H54 (cell line): ENCODE results near the gene SLC9A9.
"Not testable (repeated sequence)": the region's sequence is repeated elsewhere in the genome, so short reads cannot be mapped to it uniquely, and the experiment has no call there.

Source experiments
- DNase-seq: peaks from one replicate; pipeline ENCODE4 v3.0.0; 2011; ENCODE audit warnings: low spot score, mixed read lengths; ENCODE audit not compliant: insufficient read length
- FAIRE-seq: peaks from 3 replicates; lab custom pipeline; 2011; peaks lifted over from hg19 to GRCh38; lab: Jason Lieb, UNC
- POLR2A ChIP-seq: IDR thresholded peaks from 2 replicates; pipeline ENCODE4 v1.6.1; 2011; ENCODE audit warnings: low read depth, mild to moderate bottlenecking, low read length

Gene SLC9A9

DNA sequence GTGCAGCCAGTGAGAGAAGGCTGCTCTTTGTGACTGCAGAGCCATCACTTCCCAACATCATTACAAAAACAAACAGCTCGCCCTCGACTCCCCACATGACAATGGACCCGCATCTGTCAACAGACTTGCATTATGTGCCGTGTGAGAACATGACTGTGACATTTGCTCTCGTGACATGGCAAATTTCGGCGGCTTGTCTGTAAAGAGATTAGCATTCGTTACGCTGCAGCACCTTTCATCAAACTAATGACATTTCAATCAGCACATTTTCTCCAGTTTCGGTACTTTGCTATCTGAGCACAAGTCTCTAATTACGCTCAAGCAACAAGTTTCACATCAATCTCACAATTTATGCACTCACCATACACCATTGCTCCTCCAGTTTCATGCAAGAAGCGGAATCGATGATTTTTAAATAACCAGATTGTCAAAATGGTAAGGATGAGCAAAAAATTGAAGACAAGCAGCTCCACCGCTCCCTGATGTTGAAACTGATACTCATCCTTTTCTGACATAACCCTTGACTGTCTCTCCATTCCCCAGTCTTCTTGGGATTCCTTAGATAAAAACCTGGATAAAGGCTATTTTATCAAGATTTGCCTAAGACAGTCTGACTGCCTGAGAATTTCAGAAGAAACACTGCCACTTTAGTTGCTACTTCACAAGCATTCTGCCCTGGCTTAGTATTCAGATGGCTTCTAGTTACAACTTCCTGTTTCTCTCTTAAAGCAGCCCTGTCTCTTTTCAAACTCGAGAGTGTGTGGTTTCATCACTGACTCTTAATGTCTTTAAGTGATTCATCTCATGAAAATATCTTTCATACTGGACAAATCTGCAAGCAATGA, at the start of gene SLC9A9:
TSS of gene SLC9A9 (minus strand) at position 682 of the 845 bp plus-strand sequence. CDS start at position 536, 146 bp downstream.
- FAIRE-seq = peak; percentile 91
- TF ChIP-seq POLR2A = no peak
- DNase-seq = peak; percentile 16

DNA sequence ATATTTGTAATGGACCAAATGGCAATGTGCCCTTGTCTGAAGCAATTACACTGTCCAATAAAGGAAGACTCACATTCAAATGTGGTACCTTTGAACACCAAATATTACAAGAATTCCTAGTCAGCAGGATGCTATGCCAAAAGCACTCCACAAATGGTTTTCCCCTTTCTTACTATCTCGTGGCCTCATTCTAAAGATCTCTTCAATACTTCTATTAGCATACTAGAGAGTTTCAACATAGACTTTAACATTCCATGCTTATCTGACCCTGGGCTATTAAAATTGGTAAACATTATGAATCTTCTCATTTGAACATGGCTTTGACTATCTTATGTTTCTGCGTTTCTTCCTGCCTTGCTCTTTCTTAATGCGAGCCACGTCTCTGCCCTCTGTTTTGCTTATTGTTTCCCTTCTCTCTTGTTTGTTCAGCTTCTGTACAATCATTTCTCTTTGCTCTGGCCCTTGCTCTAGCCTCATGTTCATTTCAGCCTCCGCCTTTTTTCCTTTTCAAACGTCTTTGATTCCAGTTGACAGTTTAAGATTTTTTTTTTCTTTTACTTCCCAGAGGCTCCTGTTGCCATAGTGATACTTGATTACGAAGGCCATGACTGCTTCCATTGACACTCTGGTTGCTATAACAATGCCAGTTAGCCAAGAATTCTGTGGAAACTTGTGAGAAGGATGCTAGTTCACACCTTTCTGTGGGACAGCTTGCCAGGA, 49.5 kb upstream of the SLC9A9 start:
- FAIRE-seq (no peak), DNase-seq (no peak)
- TF ChIP-seq POLR2A = no peak

DNA sequence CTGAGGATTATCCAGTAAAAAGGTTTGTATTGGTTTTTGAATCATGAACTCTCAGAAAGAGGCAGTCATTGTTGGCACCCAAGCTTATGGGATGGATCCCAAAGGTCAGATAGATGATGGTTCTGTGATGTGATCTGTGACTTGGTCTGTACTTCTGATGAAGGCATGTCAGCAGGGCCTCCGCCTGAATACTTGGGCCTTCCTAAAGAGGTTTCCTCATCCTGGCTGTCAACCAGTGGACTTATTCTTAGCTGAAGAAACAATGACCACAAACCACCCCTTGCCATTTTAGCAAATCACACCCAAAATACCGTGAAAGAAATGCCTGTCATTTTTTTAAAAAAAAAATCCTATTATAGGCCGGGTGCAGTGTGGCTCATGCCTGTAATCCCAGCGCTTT, 48.2 kb upstream of the SLC9A9 start:
- DNase-seq = no peak
- FAIRE-seq = no peak
- no peak for TF ChIP-seq POLR2A

DNA sequence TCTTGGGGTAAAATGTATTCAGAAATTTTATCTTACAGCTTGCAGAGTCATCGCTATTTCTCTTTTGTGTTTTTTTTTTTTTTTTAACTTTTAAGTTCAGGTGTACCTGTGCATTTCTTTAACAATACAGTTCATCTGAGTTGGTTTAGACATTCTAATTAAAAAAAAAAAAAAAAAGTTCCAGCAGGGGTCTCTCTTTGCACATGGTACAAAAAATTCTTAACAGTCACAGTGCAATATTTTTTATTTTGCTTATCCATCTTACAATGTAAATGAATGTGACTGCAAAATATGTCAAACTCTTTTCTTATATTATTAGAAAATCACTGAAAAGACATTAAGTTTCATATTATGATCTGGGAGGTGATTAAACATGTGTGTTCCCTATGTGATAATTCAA, 47.5 kb upstream of the SLC9A9 start:
- FAIRE-seq (no peak), DNase-seq (no peak)

DNA sequence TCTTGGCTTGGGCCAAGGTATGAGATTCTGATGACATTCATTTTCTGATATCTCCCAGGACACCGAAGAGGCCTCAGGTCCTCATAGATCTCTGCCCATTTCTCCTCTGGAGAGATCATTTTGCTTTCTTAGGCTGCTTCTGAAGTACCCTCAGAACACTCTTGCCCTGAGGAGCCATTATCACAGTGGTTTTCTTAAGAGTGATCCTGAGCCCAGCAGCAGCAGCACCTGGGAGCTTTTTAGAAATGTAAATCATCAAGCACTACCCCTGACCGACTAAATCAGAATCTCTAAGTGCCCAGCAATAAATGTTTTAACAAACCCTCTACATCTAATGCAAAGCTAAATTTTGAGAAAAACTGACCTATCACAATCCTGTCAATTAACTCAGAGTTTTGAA, 40.6 kb upstream of the SLC9A9 start:
- TF ChIP-seq POLR2A = no peak
- no peak for FAIRE-seq
- DNase-seq = no peak

More for the DNA sequence above, 47.5 kb upstream of the SLC9A9 start:
- TF ChIP-seq POLR2A = no peak

DNA sequence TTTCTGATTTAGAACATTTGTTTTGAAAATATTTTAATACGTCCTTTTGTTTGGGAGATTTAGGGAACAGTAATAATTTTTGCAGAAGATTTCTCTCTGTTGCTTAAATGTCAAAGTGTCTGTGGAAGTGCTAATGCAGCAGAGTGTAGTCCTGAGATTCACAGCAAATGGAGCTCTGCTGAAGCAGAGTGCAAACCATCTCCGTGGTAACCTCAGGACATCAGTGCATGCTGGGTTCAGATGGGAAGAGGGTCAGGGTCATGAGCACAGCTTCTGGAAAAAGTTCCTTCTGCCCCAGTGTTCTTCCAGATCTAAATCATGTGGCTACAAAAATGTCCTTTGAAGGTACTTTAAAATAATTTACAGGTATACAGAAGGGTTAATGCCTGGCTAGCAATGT, 39.9 kb upstream of the SLC9A9 start:
- no peak for FAIRE-seq
- no peak for DNase-seq
- no peak for TF ChIP-seq POLR2A

DNA sequence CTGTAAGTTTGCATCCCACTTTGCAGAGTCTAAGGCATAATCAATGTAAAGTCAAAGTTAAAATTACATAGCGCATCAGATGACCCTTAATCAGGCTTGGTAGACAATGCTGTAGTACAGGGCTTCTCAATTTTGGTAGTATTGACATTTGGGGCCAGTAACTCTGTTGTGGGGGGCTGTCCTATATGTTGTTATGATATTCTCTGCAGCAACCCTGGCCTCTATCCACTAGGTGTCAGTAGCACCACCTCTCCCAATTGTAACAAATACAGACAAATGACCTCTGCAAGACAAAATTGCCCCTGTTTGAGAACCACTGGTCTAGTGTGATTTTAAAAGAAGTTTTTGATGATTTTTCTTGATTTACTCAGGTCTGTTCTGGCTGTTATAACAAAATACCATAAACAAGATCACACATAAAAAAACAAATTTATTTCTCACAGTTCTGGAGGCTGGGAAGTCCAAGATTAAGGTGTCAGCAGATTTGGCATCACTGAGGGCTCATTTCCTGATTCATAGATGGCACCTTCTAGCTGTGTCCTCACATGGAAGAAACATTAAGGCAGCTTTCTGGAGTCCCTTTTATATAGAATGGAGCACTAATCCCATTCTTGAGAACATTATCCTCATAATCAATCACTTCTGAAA, 37.6 kb upstream of the SLC9A9 start:
- TF ChIP-seq POLR2A = no peak
- FAIRE-seq (no peak), DNase-seq (no peak)

DNA sequence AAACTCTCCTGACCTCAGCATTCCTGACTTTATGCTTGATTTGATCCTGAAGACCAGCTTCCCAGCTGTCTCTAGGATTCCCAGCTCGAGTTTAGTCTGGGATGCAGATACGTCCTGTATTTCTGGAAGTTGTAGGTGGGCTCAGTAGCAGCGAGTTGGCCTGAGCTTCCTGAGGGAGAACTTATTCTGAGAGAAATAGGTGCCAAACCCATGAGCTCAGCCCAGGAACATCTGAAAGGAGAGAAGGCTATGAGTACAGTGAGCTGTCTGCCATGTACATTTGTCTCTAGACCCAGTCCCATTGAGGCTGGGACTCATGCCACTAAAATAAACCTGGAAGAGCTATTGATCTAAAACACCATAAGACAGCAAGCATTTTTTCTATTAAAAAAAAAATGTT, 36.6 kb upstream of the SLC9A9 start:
- no peak for TF ChIP-seq POLR2A
- FAIRE-seq = no peak
- DNase-seq = no peak

DNA sequence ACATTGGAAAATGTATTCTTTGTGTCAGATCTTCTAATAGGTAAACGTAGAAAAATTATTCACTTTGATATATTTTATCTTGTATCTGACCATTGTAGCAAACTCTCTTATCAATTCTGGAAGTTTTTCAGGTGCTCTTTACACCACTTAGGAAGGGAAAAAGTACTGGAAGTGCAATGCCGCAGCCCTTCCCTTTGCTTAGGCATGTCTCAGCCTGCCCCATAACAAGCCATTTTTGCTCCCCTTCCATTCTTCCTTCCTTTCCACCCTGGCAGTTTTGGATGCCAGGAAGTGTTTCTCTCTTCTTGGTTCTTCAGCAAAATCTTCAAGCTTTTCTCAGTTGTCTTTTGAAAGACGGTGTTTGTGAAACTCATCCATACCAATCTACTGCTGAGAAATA, 34.9 kb upstream of the SLC9A9 start:
- no peak for DNase-seq

DNA sequence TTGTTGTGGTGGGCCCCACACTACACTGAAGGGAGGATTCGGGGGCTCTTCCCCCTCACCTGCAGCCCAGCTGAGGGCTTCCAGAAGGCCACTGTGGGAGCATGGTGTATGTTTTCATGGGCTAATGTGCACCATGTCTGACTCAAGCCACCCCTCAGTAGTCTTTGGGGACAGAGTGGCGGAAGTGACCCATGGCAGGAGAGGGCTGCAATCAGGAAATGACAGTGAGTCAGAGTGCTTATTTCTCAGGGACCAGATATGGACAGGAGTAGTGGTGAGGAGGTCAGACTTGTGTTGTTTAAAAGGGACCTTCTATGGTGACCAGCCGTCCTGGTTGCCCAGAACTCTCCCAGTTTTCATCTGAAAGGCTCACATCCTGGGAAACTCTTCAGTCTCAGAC, 32.8 kb upstream of the SLC9A9 start:
- no peak for TF ChIP-seq POLR2A
- no peak for FAIRE-seq
- DNase-seq = no peak

More for the DNA sequence above, 34.9 kb upstream of the SLC9A9 start:
- FAIRE-seq = no peak
- no peak for TF ChIP-seq POLR2A

DNA sequence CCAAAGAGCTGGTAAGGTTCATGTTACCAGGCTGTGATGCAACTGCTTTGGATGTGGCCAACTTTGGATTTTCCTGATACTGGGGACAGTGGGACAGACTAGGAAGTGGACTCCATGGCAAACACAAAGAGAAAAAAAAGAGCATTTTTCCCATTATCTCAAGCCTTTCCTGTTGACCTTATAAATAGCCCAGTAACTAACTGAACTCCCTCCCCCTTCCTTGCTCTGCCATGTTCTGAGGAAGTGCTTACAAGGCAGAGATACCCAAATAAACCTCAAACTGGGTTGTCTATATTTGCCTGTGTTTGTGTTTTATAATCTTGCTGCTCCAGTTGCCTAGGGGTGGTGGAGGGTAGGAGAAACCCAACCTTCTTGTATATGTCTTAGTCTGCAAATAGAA, 27.3 kb upstream of the SLC9A9 start:
- FAIRE-seq (no peak), DNase-seq (no peak)
- TF ChIP-seq POLR2A = no peak

DNA sequence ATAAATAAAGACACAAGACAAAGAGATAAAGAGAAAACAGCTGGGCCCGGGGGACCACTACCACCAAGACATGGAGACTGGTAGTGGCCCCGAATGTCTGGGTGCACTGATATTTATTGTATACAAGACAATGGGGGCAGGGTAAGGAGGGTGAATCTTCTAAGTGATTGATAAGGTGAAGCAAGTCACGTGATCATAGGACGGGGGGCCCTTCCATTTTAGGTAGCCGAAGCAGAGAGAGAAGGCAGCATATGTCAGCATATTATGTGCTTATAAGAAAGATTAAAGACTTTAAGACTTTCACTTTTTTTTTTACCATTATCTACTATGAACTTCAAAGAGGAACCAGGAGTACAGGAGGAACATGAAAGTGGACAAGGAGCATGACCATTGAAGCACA, 25.3 kb upstream of the SLC9A9 start:
- FAIRE-seq, DNase-seq: not testable (repeated sequence)

DNA sequence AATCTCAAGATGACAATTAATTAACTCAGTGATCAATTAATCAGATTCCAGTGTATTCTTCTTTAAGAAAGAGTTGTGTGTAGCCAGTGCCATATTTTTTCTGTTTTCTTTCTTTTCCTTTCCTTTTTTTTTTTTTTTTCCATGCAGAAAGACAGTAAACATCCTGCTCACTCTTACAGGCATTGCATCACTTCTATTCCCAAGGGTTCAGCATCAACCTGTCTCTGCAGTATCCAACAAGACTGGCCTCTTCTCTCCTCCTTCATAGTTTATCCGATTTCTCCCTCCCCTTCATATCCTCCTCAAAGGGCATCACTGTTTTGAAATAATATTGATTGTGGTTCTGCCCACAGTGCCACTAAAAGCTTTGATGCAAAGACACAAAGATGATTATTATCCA, 17.0 kb upstream of the SLC9A9 start:
- no peak for FAIRE-seq
- no peak for TF ChIP-seq POLR2A

More for the DNA sequence above, 17.0 kb upstream of the SLC9A9 start:
- DNase-seq = no peak
